HEK293 (cell line): Measurements from ENCODE around the gene CAGE1.

Experiments used
- CTCF ChIA-PET: fragments of 350-600 bp; formaldehyde crosslinking; extraction: SDS; loops from one replicate; lab custom pipeline; 2021; ENCODE audit warnings: antibody characterized with exemption; lab: Yijun Ruan, JAX
- POLR2A ChIA-PET: fragments of 300-600 bp; formaldehyde crosslinking; extraction: SDS; loops from one replicate; lab custom pipeline; 2020; ENCODE audit warnings: antibody characterized with exemption, inconsistent platforms; lab: Yijun Ruan, JAX
- H3K27ac ChIP-seq: fragments of 200-500 bp; sonication (Bioruptor generic); 2 replicates; pipeline ENCODE4 v1.5.1; 2014; ENCODE audit warnings: low read depth, low read length, control low read depth, inconsistent platforms; ENCODE audit errors: extremely low read depth
- H3K36me3 ChIP-seq, 2 experiments: fragments of 200-500 bp in 1 of 2; sonication (Bioruptor generic) in 1 of 2; 1 replicate in 1 of 2; 2 replicates in 1 of 2; pipeline ENCODE4 v1.5.1; 2014 to 2017; ENCODE audit warnings: inconsistent platforms in 2 of 2, low read length in 2 of 2; ENCODE audit not compliant: control insufficient read depth in 2 of 2, insufficient read depth in 1 of 2
- H3K4me1 ChIP-seq: fragments of 200-500 bp; sonication (Bioruptor generic); 2 replicates; pipeline ENCODE4 v1.5.1; 2014; ENCODE audit warnings: mild to moderate bottlenecking, low read length, inconsistent platforms; ENCODE audit not compliant: control insufficient read depth, insufficient read depth
- H3K4me3 ChIP-seq: 2 replicates; pipeline ENCODE4 v1.5.1; 2011; ENCODE audit warnings: low read depth, mild to moderate bottlenecking, control low read depth, low read length, moderate library complexity
- H3K9me3 ChIP-seq: fragments of 200-500 bp; sonication (Bioruptor generic); 2 replicates; pipeline ENCODE4 v1.5.1; 2014; ENCODE audit warnings: low read depth, low read length, inconsistent platforms; ENCODE audit not compliant: control insufficient read depth, insufficient read depth
- EGR2 ChIP-seq: fragments of 450-650 bp; formaldehyde crosslinking; IDR thresholded peaks from 2 replicates; pipeline ENCODE4 v1.5.1; 2016; ENCODE audit warnings: low read depth, missing biosample characterization, missing genetic modification characterization
- ELK4 ChIP-seq: IDR thresholded peaks from 2 replicates; pipeline ENCODE4 v1.6.1; 2011; ENCODE audit warnings: mild to moderate bottlenecking, low read depth, low read length, borderline replicate concordance
- INSM2 ChIP-seq: fragments of 450-650 bp; formaldehyde crosslinking; IDR thresholded peaks from 2 replicates; pipeline ENCODE4 v1.5.1; 2016; ENCODE audit warnings: missing biosample characterization, missing genetic modification characterization
- MZF1 ChIP-seq: fragments of 450-650 bp; formaldehyde crosslinking; IDR thresholded peaks from 2 replicates; pipeline ENCODE4 v1.5.1; 2017; ENCODE audit warnings: missing biosample characterization, missing genetic modification characterization, borderline replicate concordance
- SP2 ChIP-seq: fragments of 450-650 bp; formaldehyde crosslinking; IDR thresholded peaks from 2 replicates; pipeline ENCODE4 v1.5.1; 2016; ENCODE audit warnings: missing biosample characterization, missing genetic modification characterization
- YY2 ChIP-seq: fragments of 450-650 bp; formaldehyde crosslinking; IDR thresholded peaks from 2 replicates; pipeline ENCODE4 v1.5.1; 2016; ENCODE audit warnings: missing biosample characterization, missing genetic modification characterization
- ZBTB10 ChIP-seq: fragments of 450-650 bp; formaldehyde crosslinking; IDR thresholded peaks from 2 replicates; pipeline ENCODE4 v1.5.1; 2016; ENCODE audit warnings: missing biosample characterization, missing genetic modification characterization
- ZBTB21 ChIP-seq: fragments of 450-650 bp; formaldehyde crosslinking; IDR thresholded peaks from 2 replicates; pipeline ENCODE4 v1.5.1; 2017; ENCODE audit warnings: missing biosample characterization, missing genetic modification characterization
- ZBTB49 ChIP-seq: fragments of 450-650 bp; formaldehyde crosslinking; IDR thresholded peaks from 2 replicates; pipeline ENCODE4 v1.5.1; 2016; ENCODE audit warnings: missing biosample characterization, missing genetic modification characterization, low read depth
- ZBTB6 ChIP-seq: fragments of 450-650 bp; formaldehyde crosslinking; IDR thresholded peaks from 2 replicates; pipeline ENCODE4 v1.5.1; 2017; ENCODE audit warnings: missing biosample characterization, missing genetic modification characterization
- ZNF140 ChIP-seq: fragments of 450-650 bp; formaldehyde crosslinking; IDR thresholded peaks from 2 replicates; pipeline ENCODE4 v1.5.1; 2016; ENCODE audit warnings: missing biosample characterization, missing genetic modification characterization
- ZNF157 ChIP-seq: fragments of 450-650 bp; formaldehyde crosslinking; IDR thresholded peaks from 2 replicates; pipeline ENCODE4 v1.5.1; 2016; ENCODE audit warnings: missing biosample characterization, missing genetic modification characterization
- ZNF202 ChIP-seq: fragments of 450-650 bp; formaldehyde crosslinking; IDR thresholded peaks from 2 replicates; pipeline ENCODE4 v1.5.1; 2016; ENCODE audit warnings: missing biosample characterization, missing genetic modification characterization, borderline replicate concordance
- ZNF23 ChIP-seq: fragments of 450-650 bp; formaldehyde crosslinking; IDR thresholded peaks from 2 replicates; pipeline ENCODE4 v1.5.1; 2016; ENCODE audit warnings: missing biosample characterization, missing genetic modification characterization, borderline replicate concordance
- ZNF26 ChIP-seq: fragments of 450-650 bp; formaldehyde crosslinking; IDR thresholded peaks from 2 replicates; pipeline ENCODE4 v1.5.1; 2016; ENCODE audit warnings: missing biosample characterization, missing genetic modification characterization
- ZNF510 ChIP-seq: fragments of 450-650 bp; formaldehyde crosslinking; IDR thresholded peaks from 2 replicates; pipeline ENCODE4 v1.5.1; 2018; ENCODE audit warnings: mild to moderate bottlenecking, missing genetic modification characterization, missing biosample characterization; ENCODE audit not compliant: insufficient replicate concordance
- ZNF555 ChIP-seq: fragments of 450-650 bp; formaldehyde crosslinking; conservative IDR thresholded peaks from 2 replicates; pipeline ENCODE4 v1.5.1; 2017; ENCODE audit warnings: missing biosample characterization, mild to moderate bottlenecking, missing genetic modification characterization, inconsistent platforms
- ZNF580 ChIP-seq: fragments of 450-650 bp; formaldehyde crosslinking; IDR thresholded peaks from 2 replicates; pipeline ENCODE4 v1.5.1; 2016; ENCODE audit warnings: missing biosample characterization, missing genetic modification characterization
- ZNF596 ChIP-seq: fragments of 450-650 bp; IDR thresholded peaks from 2 replicates; pipeline ENCODE4 v1.5.0; 2018; ENCODE audit warnings: missing biosample characterization, mild to moderate bottlenecking, missing genetic modification characterization, moderate library complexity
- ZNF658 ChIP-seq: fragments of 450-650 bp; formaldehyde crosslinking; IDR thresholded peaks from 2 replicates; pipeline ENCODE4; 2016; ENCODE audit warnings: missing biosample characterization, missing genetic modification characterization
- ZNF830 ChIP-seq: fragments of 450-650 bp; IDR thresholded peaks from 2 replicates; pipeline ENCODE4 v1.5.0; 2018; ENCODE audit warnings: missing biosample characterization, missing genetic modification characterization, low read depth, mild to moderate bottlenecking, moderate library complexity

The CAGE1 gene

GRCh38 chr6:7316658-7317533, 72.6 kb downstream of the CAGE1 start (continued):
- no peak for TF ChIP-seq ZNF658 (tag by site-specific recombination)
- TF ChIP-seq ELK4: no peak
- TF ChIP-seq ZNF202 (tag by site-specific recombination): no peak
- no peak for TF ChIP-seq ZNF157 (tag by site-specific recombination)
- no peak for TF ChIP-seq ZNF830 (tag by site-specific recombination)
- TF ChIP-seq ZNF510: no peak

GRCh38 chr6:7315948-7316365, 73.6 kb downstream of the CAGE1 start:
- POLR2A ChIA-PET: interaction anchor here (1.2 to 4.5 kb wide), 3 partner anchors 19 to 274 kb away, joined by 3 to 21 read pairs (median 4); partner anchors contain the start of genes CAGE1, RIOK1 and SNRNP48
- peaks cover 5% of the 10 kb centered on the region; the same call in 1 of the 2 replicates for H3K4me1 ChIP-seq
- CTCF ChIA-PET: interaction anchor here (1.1 to 1.5 kb wide), 2 partner anchors 23 to 40 kb away, joined by 5 to 6 read pairs; no protein-coding TSS in a partner anchor
- no peak overlapping the region for H3K27ac ChIP-seq
- H3K36me3 ChIP-seq: no peaks in the 10 kb centered on the region
- no peaks in the 10 kb centered on the region for H3K9me3 ChIP-seq
- H3K4me3 ChIP-seq: no peak overlapping the region
- TF ChIP-seq ZNF26 (no peak), SP2 (no peak), ZBTB49 (no peak), ZBTB10 (tag by site-specific recombination) (no peak), EGR2 (tag by site-specific recombination) (no peak), YY2 (tag by site-specific recombination) (no peak), ZBTB6 (no peak), ZNF23 (no peak), MZF1 (tag by site-specific recombination) (no peak), ZNF596 (no peak), ELK4 (no peak), INSM2 (no peak), ZBTB21 (tag by site-specific recombination) (no peak), ZNF580 (tag by site-specific recombination) (no peak), ZNF140 (no peak), ZNF555 (tag by site-specific recombination) (no peak)
